GM18858 (cell line): ENCODE results near the gene COL6A2.
"Not testable (repeated sequence)": the region's sequence is repeated elsewhere in the genome, so short reads cannot be mapped to it uniquely, and the experiment has no call there.

ENCODE experiments used
- ATAC-seq: cut with Tn5 transposase; IDR thresholded peaks from one replicate; pipeline ENCODE4 v1.9.1; 2021; ENCODE audit not compliant: unreplicated experiment

COL6A2 gene

GRCh38 chr21:46140352-46141003 is 42.6 kb downstream of the COL6A2 start:
- ATAC-seq, result not testable (repeated sequence)

- ATAC-seq, result no peak
These were observed 44.1 kb downstream of the COL6A2 start for GRCh38 chr21:46141767-46142581.

GRCh38 chr21:46142582-46143473 is 44.9 kb downstream of the COL6A2 start:
- no peak for ATAC-seq

- no peak for ATAC-seq
These were observed 46.7 kb downstream of the COL6A2 start for GRCh38 chr21:46144464-46145070.

GRCh38 chr21:46145159-46145839 is 47.4 kb downstream of the COL6A2 start:
- ATAC-seq, result no peak

GRCh38 chr21:46145840-46146691 is 48.2 kb downstream of the COL6A2 start:
- ATAC-seq, result no peak

GRCh38 chr21:46146856-46147255 is 48.9 kb downstream of the COL6A2 start:
- no peak for ATAC-seq

- ATAC-seq, result not testable (repeated sequence)
These were observed 49.5 kb downstream of the COL6A2 start for GRCh38 chr21:46147429-46147828.

- ATAC-seq, result no peak
These were observed 50.2 kb downstream of the COL6A2 start for GRCh38 chr21:46148106-46148505.

GRCh38 chr21:46149205-46149901 is 51.4 kb downstream of the COL6A2 start:
- ATAC-seq, result no peak

GRCh38 chr21:46150073-46150472 is 52.2 kb downstream of the COL6A2 start:
- ATAC-seq, result no peak

GRCh38 chr21:46150491-46151121 is 52.7 kb downstream of the COL6A2 start:
- ATAC-seq, result no peak

GRCh38 chr21:46151261-46151988 is 53.5 kb downstream of the COL6A2 start:
- ATAC-seq, result no peak

GRCh38 chr21:46151989-46152926 is 54.3 kb downstream of the COL6A2 start:
- ATAC-seq, result no peak

- no peak for ATAC-seq
These were observed 55.0 kb downstream of the COL6A2 start for GRCh38 chr21:46152927-46153246.

GRCh38 chr21:46153247-46154154 is 55.6 kb downstream of the COL6A2 start:
- no peak for ATAC-seq
